ENCODE measurements around the gene DCAF5.
"Not testable (repeated sequence)": the region's sequence is repeated elsewhere in the genome, so short reads cannot be mapped to it uniquely, and the experiment has no call there.

Gene DCAF5

GRCh38 chr14:69152902-69153151, at the start of gene DCAF5:
Gene DCAF5, minus strand, starts transcription at chr14:69153119. Its CDS starts 141 bp downstream, at chr14:69152978.
- TF ChIP-seq CTCF (IDR thresholded peaks at IDR 0.05) = no peak
- no peak for TF ChIP-seq ZFX (IDR thresholded peaks at IDR 0.05; ENCODE audit: borderline replicate concordance)
- H3K27ac ChIP-seq = peak within 1 kb of the TSS; percentile 68

GRCh38 chr14:69199786-69200185, 46.9 kb upstream of the DCAF5 start:
- TF ChIP-seq ZFX (IDR thresholded peaks at IDR 0.05; ENCODE audit: borderline replicate concordance) (no peak), CTCF (IDR thresholded peaks at IDR 0.05) (no peak)
- H3K27ac ChIP-seq = no peak overlapping the region

GRCh38 chr14:69193721-69194120, 40.8 kb upstream of the DCAF5 start:
- no peak for TF ChIP-seq ZFX (IDR thresholded peaks at IDR 0.05; ENCODE audit: borderline replicate concordance)
- no peak for TF ChIP-seq CTCF (IDR thresholded peaks at IDR 0.05)
- no peak overlapping the region for H3K27ac ChIP-seq

- H3K27ac ChIP-seq = peak within 1 kb of the TSS; percentile 73
- TF ChIP-seq ZFX (IDR thresholded peaks at IDR 0.05; ENCODE audit: borderline replicate concordance) (no peak), CTCF (IDR thresholded peaks at IDR 0.05) (no peak)
Observed at GRCh38 chr14:69191340-69192111, 38.6 kb upstream of the DCAF5 start, which contains the start of gene EXD2. Gene EXD2, plus strand, starts transcription at chr14:69191498. Its CDS starts 17,973 bp downstream, at chr14:69209471.

GRCh38 chr14:69190191-69190590, 37.3 kb upstream of the DCAF5 start:
- no peak overlapping the region for H3K27ac ChIP-seq

GRCh38 chr14:69183735-69184134, 30.8 kb upstream of the DCAF5 start:
- TF ChIP-seq CTCF (IDR thresholded peaks at IDR 0.05) (no peak), ZFX (IDR thresholded peaks at IDR 0.05; ENCODE audit: borderline replicate concordance) (no peak)
- H3K27ac ChIP-seq = no peak overlapping the region

More at GRCh38 chr14:69190191-69190590, 37.3 kb upstream of the DCAF5 start:
- TF ChIP-seq ZFX (IDR thresholded peaks at IDR 0.05; ENCODE audit: borderline replicate concordance) (no peak), CTCF (IDR thresholded peaks at IDR 0.05) (no peak)

- not testable (repeated sequence) for H3K27ac ChIP-seq
Observed at GRCh38 chr14:69182580-69182979, 29.7 kb upstream of the DCAF5 start.

GRCh38 chr14:69181491-69181890, 28.6 kb upstream of the DCAF5 start:
- H3K27ac ChIP-seq = no peak overlapping the region
- TF ChIP-seq ZFX (IDR thresholded peaks at IDR 0.05; ENCODE audit: borderline replicate concordance) (no peak), CTCF (IDR thresholded peaks at IDR 0.05) (no peak)
